ENCODE measurements around the gene CCDC187. TPM values are rescaled to one million over a fixed set of nuclear protein-coding genes. Genes with fewer than 3 reads are reported as not detected.

CCDC187 gene
- total RNA-seq, 2 experiments from 2014 or later: 0.05 TPM; not detected in 1

DNA sequence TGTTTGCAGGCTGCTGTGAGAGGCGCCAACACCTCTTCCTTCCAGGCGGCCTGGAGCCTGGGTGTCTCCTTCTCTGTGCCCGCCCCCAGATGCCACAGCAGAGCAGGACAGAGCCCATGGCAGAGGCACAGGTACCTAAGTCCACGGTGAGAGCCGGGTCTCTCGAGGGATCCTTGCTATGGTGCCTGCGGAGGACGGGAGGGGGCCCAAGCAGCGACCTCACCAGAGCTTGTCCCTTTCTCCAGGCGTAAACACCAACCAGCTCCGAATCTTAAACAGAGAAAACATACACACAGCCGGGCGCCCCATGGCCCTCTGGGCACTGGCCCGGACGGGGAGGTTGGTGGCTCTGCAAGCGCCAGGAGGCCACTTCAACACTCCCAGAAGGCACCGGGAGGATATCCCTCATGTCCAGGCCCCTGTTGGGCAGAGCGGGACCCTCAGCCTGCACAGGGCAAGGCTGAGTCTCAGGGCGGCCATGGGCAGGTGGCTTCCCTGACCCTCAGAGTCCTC, 11.8 kb downstream of the CCDC187 start:
- DNase-seq (no peak), ATAC-seq (no peak)
- Mint-ChIP-seq H3K4me3 (no peak overlapping the region), H3K27me3 (no peaks in the 10 kb centered on the region), H3K27ac (no peak overlapping the region), H3K9me3 (ENCODE audit: low read depth) (no peaks in the 10 kb centered on the region), H3K36me3 (ENCODE audit: low read depth) (no peaks in the 10 kb centered on the region), H3K4me1 (no peaks in the 10 kb centered on the region)
- intact Hi-C loops (cut with DNase I, micrococcal nuclease): no loop called here
- ChIA-PET POLR2A (no interaction called here), CTCF (no interaction called here)

- ChIA-PET POLR2A (no interaction called here), CTCF (no interaction called here)
- DNase-seq (no peak), ATAC-seq (no peak)
- Mint-ChIP-seq H3K27me3 (no peaks in the 10 kb centered on the region), H3K4me1 (no peaks in the 10 kb centered on the region), H3K4me3 (no peak overlapping the region), H3K27ac (no peak overlapping the region), H3K36me3 (ENCODE audit: low read depth) (no peaks in the 10 kb centered on the region), H3K9me3 (ENCODE audit: low read depth) (no peaks in the 10 kb centered on the region)
- intact Hi-C loops (cut with DNase I, micrococcal nuclease): no loop called here
Measured at GRCh38 chr9:136291306-136292025, 12.4 kb downstream of the CCDC187 start.

GRCh38 chr9:136290508-136291000, 13.3 kb downstream of the CCDC187 start:
- intact Hi-C loops (cut with DNase I, micrococcal nuclease): no loop called here

GRCh38 chr9:136289651-136290507, 14.0 kb downstream of the CCDC187 start:
- Mint-ChIP-seq H3K27me3 (no peaks in the 10 kb centered on the region), H3K27ac (no peak overlapping the region), H3K4me1 (no peaks in the 10 kb centered on the region), H3K36me3 (ENCODE audit: low read depth) (no peaks in the 10 kb centered on the region), H3K4me3 (no peak overlapping the region), H3K9me3 (ENCODE audit: low read depth) (no peaks in the 10 kb centered on the region)
- DNase-seq (no peak), ATAC-seq (no peak)
- ChIA-PET CTCF (interaction anchor here (0.6 kb wide), 1 partner anchor 33 kb away, joined by 3 read pairs; no protein-coding TSS in a partner anchor), POLR2A (no interaction called here)
- intact Hi-C loops (cut with DNase I, micrococcal nuclease): no loop called here

More at GRCh38 chr9:136290508-136291000, 13.3 kb downstream of the CCDC187 start:
- Mint-ChIP-seq H3K4me1 (no peaks in the 10 kb centered on the region), H3K27ac (no peak overlapping the region), H3K36me3 (ENCODE audit: low read depth) (no peaks in the 10 kb centered on the region), H3K4me3 (no peak overlapping the region), H3K9me3 (ENCODE audit: low read depth) (no peaks in the 10 kb centered on the region), H3K27me3 (no peaks in the 10 kb centered on the region)
- DNase-seq (no peak), ATAC-seq (no peak)
- CTCF ChIA-PET: no interaction called here
- POLR2A ChIA-PET: no interaction called here

DNA sequence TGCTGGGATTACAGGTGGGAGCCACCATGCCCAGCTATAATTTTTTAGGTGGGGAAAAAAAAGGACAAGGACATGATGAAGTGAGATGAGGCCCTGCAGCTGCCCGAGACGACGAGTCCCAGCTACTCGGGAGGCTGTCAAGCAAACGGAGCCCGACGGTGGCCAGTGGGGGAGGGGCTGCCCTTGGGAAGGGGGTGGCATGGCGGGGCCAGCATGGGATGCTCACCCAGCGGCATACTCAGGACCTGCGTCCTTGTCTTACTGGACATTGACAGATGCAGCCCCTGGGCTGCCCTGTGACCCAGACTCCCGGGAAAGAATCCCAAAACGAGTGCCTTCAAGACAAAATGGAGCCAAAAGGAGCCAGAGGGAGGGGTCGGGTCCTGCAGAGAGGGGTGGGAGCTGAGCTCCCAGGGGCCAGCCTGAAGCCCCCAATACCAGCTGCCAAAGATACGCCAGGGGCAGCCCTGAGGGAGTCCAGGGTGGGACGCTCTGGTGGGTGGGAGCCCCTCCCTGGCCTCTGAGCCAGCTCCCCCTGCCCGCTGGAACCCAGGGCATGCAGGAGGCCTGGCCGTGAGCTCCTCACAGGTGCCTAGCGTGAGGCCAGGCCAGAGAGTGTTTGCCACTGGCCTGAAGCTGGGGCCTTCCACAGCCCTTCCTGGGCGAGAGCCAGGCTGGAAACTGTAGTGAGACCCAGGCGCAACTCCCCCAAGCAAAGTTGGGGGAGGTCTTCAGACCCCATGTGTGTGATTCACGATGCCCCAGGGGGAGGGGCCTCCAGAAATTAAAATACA, 15.7 kb downstream of the CCDC187 start:
- H3K4me1 Mint-ChIP-seq: peaks cover 4% of the 10 kb centered on the region
- H3K27ac Mint-ChIP-seq: no peak overlapping the region
- DNase-seq: no peak
- CTCF ChIA-PET: no interaction called here
- ATAC-seq: no peak
- no peak overlapping the region for H3K4me3 Mint-ChIP-seq
- H3K9me3 Mint-ChIP-seq (ENCODE audit: low read depth): no peaks in the 10 kb centered on the region
- H3K36me3 Mint-ChIP-seq (ENCODE audit: low read depth): no peaks in the 10 kb centered on the region
- peaks cover 2% of the 10 kb centered on the region for H3K27me3 Mint-ChIP-seq
- intact Hi-C loops (cut with DNase I, micrococcal nuclease): no loop called here
- POLR2A ChIA-PET: no interaction called here

- Mint-ChIP-seq H3K27ac (no peak overlapping the region), H3K4me1 (peaks cover 4% of the 10 kb centered on the region), H3K27me3 (peaks cover 2% of the 10 kb centered on the region), H3K9me3 (ENCODE audit: low read depth) (no peaks in the 10 kb centered on the region), H3K36me3 (ENCODE audit: low read depth) (no peaks in the 10 kb centered on the region), H3K4me3 (no peak overlapping the region)
- DNase-seq (no peak), ATAC-seq (no peak)
- intact Hi-C loops (cut with DNase I, micrococcal nuclease): no loop called here
- ChIA-PET POLR2A (no interaction called here), CTCF (interaction anchor here (1.0 kb wide), 1 partner anchor 60 kb away, joined by 4 read pairs; no protein-coding TSS in a partner anchor)
Measured at GRCh38 chr9:136286987-136287379, 16.9 kb downstream of the CCDC187 start.

GRCh38 chr9:136286359-136286986, 17.4 kb downstream of the CCDC187 start:
- ATAC-seq: no peak
- Mint-ChIP-seq H3K4me3 (no peak overlapping the region), H3K27ac (no peak overlapping the region), H3K36me3 (ENCODE audit: low read depth) (no peaks in the 10 kb centered on the region), H3K27me3 (peaks cover 2% of the 10 kb centered on the region), H3K4me1 (peaks cover 4% of the 10 kb centered on the region), H3K9me3 (ENCODE audit: low read depth) (no peaks in the 10 kb centered on the region)
- POLR2A ChIA-PET: no interaction called here
- CTCF ChIA-PET: interaction anchor here (0.5 to 1.0 kb wide), 2 partner anchors 60 to 506 kb away, joined by 3 to 4 read pairs; no protein-coding TSS in a partner anchor
- intact Hi-C loops (cut with DNase I, micrococcal nuclease): no loop called here
- no peak for DNase-seq

- no peak for ATAC-seq
- Mint-ChIP-seq H3K27me3 (peaks cover 2% of the 10 kb centered on the region), H3K9me3 (ENCODE audit: low read depth) (no peaks in the 10 kb centered on the region), H3K36me3 (ENCODE audit: low read depth) (no peaks in the 10 kb centered on the region), H3K4me1 (peaks cover 4% of the 10 kb centered on the region), H3K27ac (no peak overlapping the region), H3K4me3 (no peak overlapping the region)
- POLR2A ChIA-PET: no interaction called here
- CTCF ChIA-PET: interaction anchor here (0.5 kb wide), 1 partner anchor 303 kb away, joined by 3 read pairs; no protein-coding TSS in a partner anchor
- intact Hi-C loops (cut with DNase I, micrococcal nuclease): no loop called here
- DNase-seq: no peak
Measured at GRCh38 chr9:136285501-136286358, 18.2 kb downstream of the CCDC187 start.

GRCh38 chr9:136284951-136285350, 18.9 kb downstream of the CCDC187 start:
- intact Hi-C loops (cut with DNase I, micrococcal nuclease): loop anchor here in 1 of 2 experiments (5.0 kb wide), 2 partner anchors 58 to 133 kb away; no protein-coding TSS in a partner anchor
- Mint-ChIP-seq H3K4me3 (no peak overlapping the region), H3K27ac (no peak overlapping the region), H3K4me1 (peaks cover 4% of the 10 kb centered on the region), H3K27me3 (peaks cover 2% of the 10 kb centered on the region), H3K36me3 (ENCODE audit: low read depth) (no peaks in the 10 kb centered on the region), H3K9me3 (ENCODE audit: low read depth) (no peaks in the 10 kb centered on the region)
- ChIA-PET CTCF (interaction anchor here (0.5 kb wide), 1 partner anchor 302 kb away, joined by 3 read pairs; no protein-coding TSS in a partner anchor), POLR2A (no interaction called here)
- no peak for DNase-seq
- no peak for ATAC-seq

DNA sequence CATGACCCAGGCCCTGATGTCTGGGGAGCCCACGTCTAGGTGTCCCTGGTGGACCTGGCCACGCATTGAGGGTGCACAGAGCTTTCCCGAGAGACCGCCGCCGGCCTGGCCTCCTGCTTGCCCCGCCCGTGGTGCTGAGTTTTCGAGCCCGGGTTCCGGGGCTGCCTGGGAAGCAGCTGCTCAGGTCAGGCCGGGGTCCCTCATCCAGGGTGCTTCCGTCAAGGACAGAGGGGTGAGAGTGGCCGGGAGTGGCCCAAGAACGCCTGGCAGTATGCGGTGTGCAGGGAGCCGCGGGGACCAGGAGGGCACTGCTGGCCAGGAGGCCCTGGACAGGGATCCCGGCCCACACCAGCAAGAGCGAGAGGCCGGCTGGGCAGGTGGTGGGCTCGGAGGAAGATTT, 19.6 kb downstream of the CCDC187 start:
- H3K4me1 Mint-ChIP-seq: peaks cover 4% of the 10 kb centered on the region
- DNase-seq (no peak), ATAC-seq (no peak)
- intact Hi-C loops (cut with DNase I, micrococcal nuclease): loop anchor here in 1 of 2 experiments (5.0 kb wide), 2 partner anchors 57 to 132 kb away; no protein-coding TSS in a partner anchor
- CTCF ChIA-PET: no interaction called here
- no peak overlapping the region for H3K4me3 Mint-ChIP-seq
- peaks cover 2% of the 10 kb centered on the region for H3K27me3 Mint-ChIP-seq
- H3K27ac Mint-ChIP-seq: no peak overlapping the region
- no peaks in the 10 kb centered on the region for H3K36me3 Mint-ChIP-seq (ENCODE audit: low read depth)
- H3K9me3 Mint-ChIP-seq (ENCODE audit: low read depth): no peaks in the 10 kb centered on the region
- POLR2A ChIA-PET: no interaction called here
